Fibroblast of lung (primary cell): ENCODE results near the gene FGR. TPM values are rescaled to one million over a fixed set of nuclear protein-coding genes. Genes with fewer than 3 reads are reported as not detected.
A peak's percentile ranks its signal among the peaks of the same experiment; 100 is the strongest.

Experiments used
- DNase-seq, 2 donors: peaks; one replicate each; pipeline versions ENCODE4 v3.0.0 to v3.0.0-alpha.2; 2010; ENCODE audit warnings: low read depth in 2 of 2
- H2AFZ ChIP-seq: 2 replicates; pipeline ENCODE4 v1.5.1; 2012; ENCODE audit warnings: low read length, control low read depth, inconsistent platforms
- H3K27ac ChIP-seq: 2 replicates; pipeline ENCODE4 v1.5.1; 2011; ENCODE audit warnings: low read length, control low read depth; ENCODE audit not compliant: insufficient read depth
- H3K27me3 ChIP-seq: 2 replicates; pipeline ENCODE4 v1.5.1; 2011; ENCODE audit warnings: mild to moderate bottlenecking, low read length; ENCODE audit not compliant: control insufficient read depth, insufficient read depth
- H3K36me3 ChIP-seq: 2 replicates; pipeline ENCODE4 v1.5.1; 2011; ENCODE audit warnings: low read length; ENCODE audit not compliant: control insufficient read depth, insufficient read depth
- H3K4me1 ChIP-seq: 2 replicates; pipeline ENCODE4 v1.5.1; 2011; ENCODE audit warnings: low read length; ENCODE audit not compliant: control insufficient read depth, insufficient read depth; ENCODE audit errors: extremely low read depth
- H3K4me2 ChIP-seq: 2 replicates; pipeline ENCODE4 v1.5.1; 2011; ENCODE audit warnings: low read length, control low read depth; ENCODE audit not compliant: insufficient read depth; ENCODE audit errors: extremely low read depth
- H3K4me3 ChIP-seq, 4 experiments: fragments of 200-600 bp in 1 of 4; sonication (generic) in 1 of 4; replicated peaks in 1 of 4; 2 replicates each; pipeline ENCODE4 v1.5.1; 2011 to 2016; ENCODE audit warnings: low read length in 4 of 4, low read depth in 3 of 4, mild to moderate bottlenecking in 3 of 4, control low read depth in 2 of 4, inconsistent platforms in 1 of 4, mixed read lengths in 1 of 4; ENCODE audit not compliant: insufficient read depth in 1 of 4; ENCODE audit errors: control extremely low read depth in 1 of 4
- H3K79me2 ChIP-seq: 2 replicates; pipeline ENCODE4 v1.5.1; 2012; ENCODE audit warnings: mild to moderate bottlenecking, low read length, inconsistent platforms; ENCODE audit not compliant: control insufficient read depth, insufficient read depth
- H3K9ac ChIP-seq: 2 replicates; pipeline ENCODE4 v1.5.1; 2011; ENCODE audit warnings: mild to moderate bottlenecking, low read length, control low read depth; ENCODE audit not compliant: insufficient read depth
- H3K9me3 ChIP-seq: 2 replicates; pipeline ENCODE4 v1.5.1; 2012; ENCODE audit warnings: low read depth, low read length; ENCODE audit not compliant: control insufficient read depth, insufficient read depth
- H4K20me1 ChIP-seq: 2 replicates; pipeline ENCODE4 v1.5.1; 2011; ENCODE audit warnings: low read length; ENCODE audit not compliant: control insufficient read depth, insufficient read depth; ENCODE audit errors: extremely low read depth
- CTCF ChIP-seq, 2 donors: IDR thresholded peaks in 1 of 2; conservative IDR thresholded peaks in 1 of 2; 1 replicate in 1 of 2; 2 replicates in 1 of 2; pipeline ENCODE4 v1.5.1; 2011 to 2012; ENCODE audit warnings: low read length in 2 of 2, control low read depth in 1 of 2, inconsistent platforms in 1 of 2, low read depth in 1 of 2, mild to moderate bottlenecking in 1 of 2
- EZH2 ChIP-seq: IDR thresholded peaks from 2 replicates; pipeline ENCODE4 v1.5.1; 2012; ENCODE audit warnings: low read length, control low read depth, mild to moderate bottlenecking; ENCODE audit errors: missing control alignments
- polyA plus RNA-seq, 2 donors: library from polyadenylated mRNA; depleted of rRNA in 1 of 2; stranded (reverse) in 1 of 2; unstranded in 1 of 2; fragments of >200 nt; gene quantifications; 2 replicates each; pipeline ENCODE4 v1.2.1, GENCODE V29; 2011 to 2012; ENCODE audit warnings: missing spikeins in 1 of 2
- total RNA-seq: library from RNA; depleted of rRNA; stranded (reverse); fragments of >200 nt; gene quantifications from 2 replicates; pipeline ENCODE4 v1.2.1, GENCODE V29; 2014

Gene FGR
- total and polyA plus RNA-seq, 2 donors (not counting 1 experiment from before 2014, with no cell fraction given) = not detected

- Histone ChIP-seq H3K36me3 (no peaks in the 10 kb centered on the region), H3K9me3 (no peaks in the 10 kb centered on the region), H4K20me1 (no peaks in the 10 kb centered on the region), H2AFZ (no peak overlapping the region), H3K4me2 (no peak overlapping the region), H3K4me3 (no peak overlapping the region), H3K4me1 (peaks cover 60% of the 10 kb centered on the region), H3K79me2 (peaks cover 57% of the 10 kb centered on the region), H3K27ac (no peak overlapping the region), H3K9ac (no peak overlapping the region), H3K27me3 (no peaks in the 10 kb centered on the region)
- DNase-seq = no peak
- TF ChIP-seq CTCF (conservative IDR thresholded peaks at IDR 0.05 in 1 of 2, IDR thresholded peaks at IDR 0.05 in 1 of 2; ENCODE audit: low read depth in 1 of 2, low read length in 2 of 2) (no peak), EZH2 (no peak)
Observed at GRCh38 chr1:27574001-27574781, 60.8 kb downstream of the FGR start.

- Histone ChIP-seq H2AFZ (no peak overlapping the region), H3K79me2 (peaks cover 54% of the 10 kb centered on the region), H3K27ac (no peak overlapping the region), H3K9me3 (no peaks in the 10 kb centered on the region), H4K20me1 (no peaks in the 10 kb centered on the region), H3K9ac (no peak overlapping the region), H3K4me1 (peaks cover 69% of the 10 kb centered on the region), H3K36me3 (no peaks in the 10 kb centered on the region), H3K4me3 (no peak overlapping the region), H3K4me2 (peak overlapping the region; percentile 4), H3K27me3 (no peaks in the 10 kb centered on the region)
- TF ChIP-seq CTCF (conservative IDR thresholded peaks at IDR 0.05 in 1 of 2, IDR thresholded peaks at IDR 0.05 in 1 of 2; ENCODE audit: low read depth in 1 of 2, low read length in 2 of 2) (no peak), EZH2 (no peak)
- DNase-seq = peak in 1 of 2 donors; percentile 39
Observed at GRCh38 chr1:27572679-27573426, 62.1 kb downstream of the FGR start.

- H2AFZ ChIP-seq = no peak overlapping the region
- DNase-seq = no peak
Observed at GRCh38 chr1:27572019-27572678, 62.8 kb downstream of the FGR start.

More at GRCh38 chr1:27572019-27572678, 62.8 kb downstream of the FGR start:
- Histone ChIP-seq H3K4me1 (peaks cover 69% of the 10 kb centered on the region), H3K36me3 (no peaks in the 10 kb centered on the region), H3K27ac (no peak overlapping the region), H3K4me2 (peak overlapping the region; percentile 15), H3K4me3 (no peak overlapping the region), H3K27me3 (no peaks in the 10 kb centered on the region), H3K9ac (no peak overlapping the region), H3K9me3 (no peaks in the 10 kb centered on the region), H3K79me2 (peaks cover 51% of the 10 kb centered on the region), H4K20me1 (no peaks in the 10 kb centered on the region)
- no peak for TF ChIP-seq CTCF (conservative IDR thresholded peaks at IDR 0.05 in 1 of 2, IDR thresholded peaks at IDR 0.05 in 1 of 2; ENCODE audit: low read depth in 1 of 2, low read length in 2 of 2)
- no peak for TF ChIP-seq EZH2
